Stomach smooth muscle (tissue), 2 donors: ENCODE data around the gene FOXQ1.

Experiments used
- H3K27ac ChIP-seq: one replicate; pipeline ENCODE4 v1.7.0; 2013; ENCODE audit warnings: mild to moderate bottlenecking, low read length, inconsistent platforms
- H3K27me3 ChIP-seq, 2 donors: one replicate each; pipeline ENCODE4 v1.7.0; 2013; ENCODE audit warnings: low read length in 2 of 2; ENCODE audit not compliant: insufficient read depth in 2 of 2, control insufficient read depth in 1 of 2
- H3K36me3 ChIP-seq, 2 donors: one replicate each; pipeline ENCODE4 v1.7.0; 2013; ENCODE audit warnings: low read length in 2 of 2; ENCODE audit not compliant: control insufficient read depth in 2 of 2, insufficient read depth in 2 of 2
- H3K4me1 ChIP-seq: one replicate; pipeline ENCODE4 v1.7.0; 2013; ENCODE audit warnings: low read length; ENCODE audit not compliant: control insufficient read depth, insufficient read depth
- H3K4me3 ChIP-seq, 2 donors: one replicate each; pipeline ENCODE4 v1.7.0; 2013; ENCODE audit warnings: low read length in 2 of 2
- H3K9ac ChIP-seq, 2 donors: one replicate each; pipeline ENCODE4 v1.7.0; 2013; ENCODE audit warnings: low read length in 2 of 2, mild to moderate bottlenecking in 1 of 2
- H3K9me3 ChIP-seq, 2 donors: one replicate each; pipeline ENCODE4 v1.7.0; 2013; ENCODE audit warnings: low read length in 2 of 2; ENCODE audit not compliant: control insufficient read depth in 2 of 2
- donor health status: healthy.
- donor health status: Pancreatic carcinoma.

Gene FOXQ1

DNA sequence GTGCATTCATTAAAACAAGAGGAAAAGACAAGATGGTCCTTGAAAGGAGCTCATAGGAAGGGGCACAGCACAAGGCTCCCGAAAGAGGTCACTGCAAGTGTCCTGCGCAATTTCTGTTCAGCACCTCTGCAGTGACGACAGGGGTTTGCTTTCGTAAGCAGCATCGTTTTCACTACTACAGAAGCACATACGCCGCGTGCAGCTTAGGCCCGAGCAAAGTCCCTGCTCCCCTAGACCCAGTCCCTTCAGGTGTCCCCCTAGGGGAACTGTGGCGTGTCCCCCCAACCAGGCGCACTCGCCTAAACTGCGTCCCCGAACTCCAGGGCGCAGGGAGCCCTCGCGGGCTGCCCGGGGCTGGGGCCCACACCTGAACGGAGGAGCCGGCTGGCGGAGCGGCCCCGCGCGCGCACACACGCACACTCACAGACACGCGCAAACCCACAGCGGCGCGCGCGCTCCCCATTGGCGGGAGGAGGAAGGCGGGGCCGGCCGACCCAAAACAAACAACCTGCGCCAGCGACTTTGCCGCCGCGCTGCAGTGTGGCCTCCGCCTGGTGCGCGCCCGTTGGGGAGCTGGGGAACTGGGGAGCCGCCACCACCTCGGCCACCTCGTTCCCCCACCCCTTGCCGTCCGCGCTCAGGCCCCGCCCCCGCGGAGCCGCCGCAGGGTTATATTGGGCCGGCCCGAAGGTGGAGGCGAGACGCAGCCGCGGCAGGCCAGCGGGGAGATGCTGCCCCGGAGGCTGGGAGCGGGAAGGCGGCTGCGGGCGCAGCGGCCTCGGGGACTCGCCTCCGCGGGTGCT lies at the start of gene FOXQ1:
FOXQ1 (plus strand) TSS at position 699 of the 803 bp plus-strand sequence. CDS start 607 bp downstream, outside the sequence.
- Histone ChIP-seq H3K4me1 (peaks cover 15% of the 10 kb centered on the region), H3K36me3 (no peaks in the 10 kb centered on the region), H3K9me3 (no peaks in the 10 kb centered on the region), H3K4me3 (peak within 1 kb of the TSS; percentile 56 to 75), H3K27ac (peak within 1 kb of the TSS; percentile 41), H3K9ac (peak within 1 kb of the TSS; percentile 51 to 58), H3K27me3 (peaks cover 12 to 13% of the 10 kb centered on the region in 2 donors)

- Histone ChIP-seq H3K27me3 (no peaks in the 10 kb centered on the region), H3K4me3 (no peak overlapping the region), H3K4me1 (no peaks in the 10 kb centered on the region), H3K27ac (no peak overlapping the region), H3K9ac (no peak overlapping the region), H3K9me3 (no peaks in the 10 kb centered on the region), H3K36me3 (no peaks in the 10 kb centered on the region)
These were observed 49.2 kb upstream of the FOXQ1 start for GRCh38 chr6:1262704-1263038.

DNA sequence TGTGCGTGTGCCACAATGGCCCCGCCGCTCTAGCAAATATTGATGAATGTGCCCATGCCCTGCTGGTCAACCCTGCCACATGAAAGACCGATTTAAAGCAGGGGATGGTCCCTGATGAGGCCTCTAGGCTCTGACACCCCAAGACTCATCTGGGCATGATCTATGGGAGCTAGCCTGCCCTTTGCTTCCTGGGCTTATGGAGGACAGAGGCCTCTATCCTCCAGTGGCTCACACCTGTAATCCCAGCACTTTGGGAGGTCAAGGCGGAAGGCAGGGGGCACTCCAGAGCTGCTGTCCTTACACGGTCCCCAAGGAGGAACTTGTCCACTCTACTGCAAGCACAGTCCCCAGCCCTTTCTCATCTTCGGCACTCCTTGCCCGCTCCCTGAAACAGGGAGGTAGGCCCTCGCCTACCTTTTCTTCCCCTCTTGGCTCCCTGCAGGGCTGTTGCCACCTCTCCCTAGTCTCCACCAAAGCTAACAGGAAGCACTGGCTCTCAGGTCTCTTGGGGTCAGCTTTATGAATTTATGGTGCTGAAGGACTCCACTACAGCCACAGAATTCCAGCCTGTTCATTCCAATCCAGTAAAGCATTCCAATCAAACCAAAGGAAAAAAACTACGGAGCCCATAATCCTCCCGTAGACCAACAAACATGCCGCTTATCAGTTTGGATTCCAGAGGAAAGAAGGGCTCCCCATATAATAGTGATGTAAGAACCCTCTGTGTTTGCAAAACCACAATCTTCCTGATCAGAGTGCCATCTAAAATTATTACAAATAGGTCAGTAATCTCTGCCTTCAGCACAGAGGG lies 48.7 kb upstream of the FOXQ1 start:
- H3K4me3 ChIP-seq: no peak overlapping the region
- no peaks in the 10 kb centered on the region for H3K9me3 ChIP-seq
- no peaks in the 10 kb centered on the region for H3K36me3 ChIP-seq
- H3K27ac ChIP-seq: no peak overlapping the region
- H3K9ac ChIP-seq: no peak overlapping the region
- no peaks in the 10 kb centered on the region for H3K4me1 ChIP-seq
- H3K27me3 ChIP-seq: no peaks in the 10 kb centered on the region

- Histone ChIP-seq H3K27ac (no peak overlapping the region), H3K4me3 (no peak overlapping the region), H3K27me3 (no peaks in the 10 kb centered on the region), H3K9me3 (no peaks in the 10 kb centered on the region), H3K36me3 (no peaks in the 10 kb centered on the region), H3K4me1 (no peaks in the 10 kb centered on the region), H3K9ac (no peak overlapping the region)
These were observed 48.0 kb upstream of the FOXQ1 start for GRCh38 chr6:1263850-1264377.

GRCh38 chr6:1264619-1265445 lies 47.1 kb upstream of the FOXQ1 start:
- H3K4me3 ChIP-seq: no peak overlapping the region
- H3K9me3 ChIP-seq: no peaks in the 10 kb centered on the region
- H3K9ac ChIP-seq: no peak overlapping the region
- no peaks in the 10 kb centered on the region for H3K36me3 ChIP-seq
- H3K4me1 ChIP-seq: no peaks in the 10 kb centered on the region
- no peaks in the 10 kb centered on the region for H3K27me3 ChIP-seq
- H3K27ac ChIP-seq: no peak overlapping the region

DNA sequence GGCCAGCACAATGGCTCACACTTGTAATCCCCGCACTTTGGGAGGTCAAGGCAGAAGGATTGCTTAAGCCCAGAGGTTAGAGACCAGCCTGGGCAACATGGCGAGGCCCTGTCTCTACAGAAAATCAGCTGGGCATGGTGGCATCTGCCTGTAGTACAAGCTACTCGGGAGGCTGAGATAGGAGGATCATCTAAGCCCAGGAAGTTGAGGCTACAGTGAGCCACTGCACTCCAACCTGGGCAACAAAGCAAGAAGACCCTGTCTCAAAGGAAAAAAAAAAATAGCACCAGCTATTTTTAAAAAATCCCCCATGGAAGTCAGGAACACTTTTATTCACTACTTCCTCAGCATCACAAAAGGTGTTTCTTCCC lies 45.2 kb upstream of the FOXQ1 start:
- H3K36me3 ChIP-seq: no peaks in the 10 kb centered on the region
- H3K27ac ChIP-seq: no peak overlapping the region
- H3K9me3 ChIP-seq: no peaks in the 10 kb centered on the region
- H3K4me3 ChIP-seq: no peak overlapping the region
- no peaks in the 10 kb centered on the region for H3K27me3 ChIP-seq
- no peak overlapping the region for H3K9ac ChIP-seq
- no peaks in the 10 kb centered on the region for H3K4me1 ChIP-seq

- Histone ChIP-seq H3K9me3 (no peaks in the 10 kb centered on the region), H3K36me3 (no peaks in the 10 kb centered on the region), H3K4me1 (no peaks in the 10 kb centered on the region), H3K27ac (no peak overlapping the region), H3K4me3 (no peak overlapping the region), H3K27me3 (no peaks in the 10 kb centered on the region), H3K9ac (no peak overlapping the region)
These were observed 44.7 kb upstream of the FOXQ1 start for GRCh38 chr6:1267057-1267732.

GRCh38 chr6:1267790-1268762 lies 43.8 kb upstream of the FOXQ1 start:
- no peaks in the 10 kb centered on the region for H3K36me3 ChIP-seq
- no peaks in the 10 kb centered on the region for H3K4me1 ChIP-seq
- H3K27ac ChIP-seq: no peak overlapping the region
- no peak overlapping the region for H3K9ac ChIP-seq
- H3K27me3 ChIP-seq: no peaks in the 10 kb centered on the region
- H3K9me3 ChIP-seq: no peaks in the 10 kb centered on the region
- H3K4me3 ChIP-seq: no peak overlapping the region

GRCh38 chr6:1271071-1271763 lies 40.7 kb upstream of the FOXQ1 start:
- Histone ChIP-seq H3K27ac (no peak overlapping the region), H3K9ac (no peak overlapping the region), H3K4me3 (no peak overlapping the region), H3K4me1 (no peaks in the 10 kb centered on the region), H3K36me3 (no peaks in the 10 kb centered on the region), H3K27me3 (peaks cover 0 to 4% of the 10 kb centered on the region in 2 donors), H3K9me3 (no peaks in the 10 kb centered on the region)
